DND-41 (cell line): Measurements from ENCODE around the gene SLC17A1.

Experiments used
- ATAC-seq: fragments of 200-7000 bp; cut with Tn5 transposase; 3 replicates; pipeline ENCODE4 v1.9.1; 2021; ENCODE audit warnings: low read depth; ENCODE audit not compliant: insufficient read depth
- DNase-seq: peaks from one replicate; pipeline ENCODE4 v3.0.0-alpha.2; 2020
- H2AFZ ChIP-seq: 2 replicates; pipeline ENCODE4 v1.6.0; 2012; ENCODE audit warnings: low read depth, low read length
- H3K27ac ChIP-seq: 2 replicates; pipeline ENCODE4 v1.5.1; 2012; ENCODE audit warnings: low read length, inconsistent platforms
- H3K27me3 ChIP-seq: fragments of 200-600 bp; sonication (generic); 2 replicates; pipeline ENCODE4 v1.6.0; 2012; ENCODE audit warnings: low read length, mild to moderate bottlenecking, inconsistent platforms; ENCODE audit not compliant: insufficient read depth, poor library complexity
- H3K36me3 ChIP-seq: 2 replicates; pipeline ENCODE4 v1.5.1; 2012; ENCODE audit warnings: low read length, inconsistent platforms; ENCODE audit not compliant: insufficient read depth
- H3K4me1 ChIP-seq: 2 replicates; pipeline ENCODE4 v1.5.1; 2012; ENCODE audit warnings: mild to moderate bottlenecking, low read length; ENCODE audit not compliant: insufficient read depth
- H3K4me2 ChIP-seq: 2 replicates; pipeline ENCODE4 v1.6.0; 2012; ENCODE audit warnings: mild to moderate bottlenecking, moderate library complexity, low read length, inconsistent platforms; ENCODE audit not compliant: insufficient read depth
- H3K4me3 ChIP-seq, 2 experiments: fragments of 200-600 bp in 1 of 2; shearing (Covaris generic) in 1 of 2; 2 replicates each; pipeline ENCODE4 v1.5.1; 2012 to 2016; ENCODE audit warnings: inconsistent platforms in 2 of 2, low read length in 2 of 2, mild to moderate bottlenecking in 2 of 2, low read depth in 1 of 2, moderate library complexity in 1 of 2
- H3K79me2 ChIP-seq: 2 replicates; pipeline ENCODE4 v1.6.0; 2012; ENCODE audit warnings: low read length, inconsistent platforms; ENCODE audit not compliant: insufficient read depth
- H3K9ac ChIP-seq: 2 replicates; pipeline ENCODE4 v1.6.0; 2012; ENCODE audit warnings: low read depth, mild to moderate bottlenecking, inconsistent platforms, low read length, moderate library complexity
- H3K9me3 ChIP-seq: 2 replicates; pipeline ENCODE4 v1.5.1; 2012; ENCODE audit warnings: low read length, moderate library complexity, mild to moderate bottlenecking, inconsistent platforms; ENCODE audit not compliant: insufficient read depth, severe bottlenecking
- H4K20me1 ChIP-seq: 2 replicates; pipeline ENCODE4 v1.6.0; 2012; ENCODE audit warnings: low read length; ENCODE audit not compliant: insufficient read depth
- EZH2 ChIP-seq: IDR thresholded peaks from 3 replicates; pipeline ENCODE4 v1.6.1; 2012; ENCODE audit warnings: borderline replicate concordance, low read depth, mild to moderate bottlenecking, moderate library complexity, low read length, inconsistent platforms; ENCODE audit not compliant: severe bottlenecking
- TF ChIP-seq, protein P1 (sequence below): IDR thresholded peaks from 2 replicates; pipeline ENCODE4 v1.5.1; 2012; ENCODE audit warnings: borderline replicate concordance, low read length, moderate library complexity, mild to moderate bottlenecking; ENCODE audit not compliant: poor library complexity, severe bottlenecking; ENCODE audit errors: extremely low read depth

The SLC17A1 gene

DNA sequence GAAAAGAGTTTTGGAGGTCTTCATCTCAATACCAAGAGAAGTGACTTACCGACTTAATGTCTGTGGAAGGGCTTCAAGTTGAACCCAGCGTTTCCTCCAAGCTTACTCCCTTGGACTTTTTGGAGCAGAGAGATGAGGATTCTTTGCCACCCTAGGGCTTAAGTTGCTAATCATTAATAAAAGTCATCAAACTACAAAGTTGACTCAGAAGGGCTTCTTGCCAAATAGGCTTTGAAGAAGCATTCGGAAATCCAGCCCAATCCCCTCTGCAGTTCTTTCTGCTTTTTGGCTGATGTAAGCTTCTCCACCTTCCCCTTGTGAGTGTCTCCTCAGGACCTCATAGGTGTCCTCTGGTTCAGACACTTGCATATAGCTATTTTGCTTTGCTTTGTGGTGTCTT is 42.3 kb upstream of the SLC17A1 start, which contains the start of gene SLC17A3:
SLC17A3 (minus strand) TSS at position 126 of the 400 bp plus-strand sequence. CDS start 5,856 bp downstream, outside the sequence.
- Histone ChIP-seq H3K4me2 (no peak within 1 kb of the TSS), H4K20me1 (no peaks in the 10 kb centered on the region), H3K79me2 (no peaks in the 10 kb centered on the region), H3K4me3 (no peak within 1 kb of the TSS), H2AFZ (no peak within 1 kb of the TSS), H3K36me3 (no peaks in the 10 kb centered on the region), H3K9ac (no peak within 1 kb of the TSS), H3K4me1 (peaks cover 4% of the 10 kb centered on the region; the same call in 1 of the 2 replicates), H3K27me3 (peaks cover 6% of the 10 kb centered on the region), H3K9me3 (no peaks in the 10 kb centered on the region), H3K27ac (no peak within 1 kb of the TSS)
- ATAC-seq = no peak
- DNase-seq = no peak
- no peak for TF ChIP-seq EZH2
- TF ChIP-seq, protein P1, sequence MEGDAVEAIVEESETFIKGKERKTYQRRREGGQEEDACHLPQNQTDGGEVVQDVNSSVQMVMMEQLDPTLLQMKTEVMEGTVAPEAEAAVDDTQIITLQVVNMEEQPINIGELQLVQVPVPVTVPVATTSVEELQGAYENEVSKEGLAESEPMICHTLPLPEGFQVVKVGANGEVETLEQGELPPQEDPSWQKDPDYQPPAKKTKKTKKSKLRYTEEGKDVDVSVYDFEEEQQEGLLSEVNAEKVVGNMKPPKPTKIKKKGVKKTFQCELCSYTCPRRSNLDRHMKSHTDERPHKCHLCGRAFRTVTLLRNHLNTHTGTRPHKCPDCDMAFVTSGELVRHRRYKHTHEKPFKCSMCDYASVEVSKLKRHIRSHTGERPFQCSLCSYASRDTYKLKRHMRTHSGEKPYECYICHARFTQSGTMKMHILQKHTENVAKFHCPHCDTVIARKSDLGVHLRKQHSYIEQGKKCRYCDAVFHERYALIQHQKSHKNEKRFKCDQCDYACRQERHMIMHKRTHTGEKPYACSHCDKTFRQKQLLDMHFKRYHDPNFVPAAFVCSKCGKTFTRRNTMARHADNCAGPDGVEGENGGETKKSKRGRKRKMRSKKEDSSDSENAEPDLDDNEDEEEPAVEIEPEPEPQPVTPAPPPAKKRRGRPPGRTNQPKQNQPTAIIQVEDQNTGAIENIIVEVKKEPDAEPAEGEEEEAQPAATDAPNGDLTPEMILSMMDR = no peak

DNA sequence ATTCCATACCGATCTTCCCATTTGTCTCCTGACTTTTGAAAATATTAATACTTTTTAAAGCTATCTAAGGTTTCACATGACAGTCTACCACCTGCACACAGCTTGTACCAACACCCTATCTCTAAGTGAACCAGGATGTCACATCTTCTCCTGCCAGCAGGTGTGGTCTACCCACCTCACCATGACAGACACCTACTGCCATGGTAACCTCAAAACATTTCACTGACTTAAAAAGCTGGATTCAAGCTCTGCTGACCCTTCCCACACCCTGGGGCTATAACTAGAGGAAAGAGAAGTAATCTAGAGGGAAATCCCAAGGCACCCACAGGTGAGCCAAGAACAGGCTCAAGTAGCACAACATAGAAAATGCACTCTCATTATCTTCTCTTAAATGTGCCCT is 41.0 kb upstream of the SLC17A1 start:
- no peak for TF ChIP-seq EZH2
- TF ChIP-seq, protein P1 = no peak
- H3K36me3 ChIP-seq = no peaks in the 10 kb centered on the region
- no peak overlapping the region for H3K27ac ChIP-seq
- H3K4me2 ChIP-seq = no peak overlapping the region
- no peak overlapping the region for H2AFZ ChIP-seq
- H3K4me3 ChIP-seq = no peak overlapping the region
- peaks cover 4% of the 10 kb centered on the region; the same call in 1 of the 2 replicates for H3K4me1 ChIP-seq
- H3K9me3 ChIP-seq = no peaks in the 10 kb centered on the region
- DNase-seq (no peak), ATAC-seq (no peak)
- H3K9ac ChIP-seq = no peak overlapping the region
- H3K27me3 ChIP-seq = peaks cover 6% of the 10 kb centered on the region
- no peaks in the 10 kb centered on the region for H4K20me1 ChIP-seq
- no peaks in the 10 kb centered on the region for H3K79me2 ChIP-seq

DNA sequence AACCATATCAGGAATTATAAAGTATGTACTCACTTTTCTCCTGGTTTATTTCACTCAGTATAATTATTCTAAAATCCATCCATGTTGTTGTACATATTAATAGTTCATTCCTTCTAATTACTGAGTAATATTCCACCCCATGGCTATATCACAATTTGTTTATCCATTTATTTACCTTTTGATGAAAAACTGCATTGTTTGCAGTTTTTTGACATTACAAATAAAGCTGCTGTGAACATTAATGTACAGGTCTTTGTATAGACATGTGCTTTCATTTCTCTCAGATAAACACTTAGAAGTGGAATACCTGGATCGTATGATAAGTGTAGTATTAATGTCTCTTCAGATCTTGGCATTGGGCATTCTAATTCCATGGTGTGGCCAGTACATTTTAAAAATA is 38.0 kb upstream of the SLC17A1 start:
- no peak for ATAC-seq
- no peaks in the 10 kb centered on the region for H3K36me3 ChIP-seq

More for the DNA sequence above, 38.0 kb upstream of the SLC17A1 start:
- no peaks in the 10 kb centered on the region for H4K20me1 ChIP-seq
- no peaks in the 10 kb centered on the region for H3K9me3 ChIP-seq
- no peak overlapping the region for H3K4me2 ChIP-seq
- peaks cover 3% of the 10 kb centered on the region for H3K27me3 ChIP-seq
- H2AFZ ChIP-seq = no peak overlapping the region
- no peak overlapping the region for H3K4me3 ChIP-seq
- H3K9ac ChIP-seq = no peak overlapping the region
- no peak for DNase-seq
- H3K27ac ChIP-seq = no peak overlapping the region
- no peaks in the 10 kb centered on the region for H3K79me2 ChIP-seq
- no peak for TF ChIP-seq EZH2
- TF ChIP-seq, protein P1 = no peak
- peaks cover 8% of the 10 kb centered on the region for H3K4me1 ChIP-seq
